ENCODE data around the gene MTMR12. TPM values are rescaled to one million over a fixed set of nuclear protein-coding genes. Genes with fewer than 3 reads are reported as not detected.

MTMR12 gene
- total RNA-seq, 4 donors from 2014 or later: 13.8 to 27.5 (median 17.4) TPM

- Histone ChIP-seq H3K4me1 (peaks cover 0 to 37% (median 5%) of the 10 kb centered on the region in 3 donors), H3K4me3 (no peak overlapping the region), H3K36me3 (no peaks in the 10 kb centered on the region), H3K9me3 (no peaks in the 10 kb centered on the region), H3K27me3 (no peaks in the 10 kb centered on the region), H3K27ac (peak overlapping the region in 2 of 4 donors; percentile 65 to 86)
- TF ChIP-seq POLR2A (IDR thresholded peaks at IDR 0.05) (no peak), CTCF (IDR thresholded peaks at IDR 0.05) (no peak)
- intact Hi-C loops (cut with DNase I): loop anchor here (5.0 kb wide), 1 partner anchor 100 kb away; no protein-coding TSS in a partner anchor
- no peak for DNase-seq
- WGBS, 2 donors: 79 to 83% methylated on average over 1 of the region's 1 CpG
These were observed 19.6 kb upstream of the MTMR12 start for GRCh38 chr5:32332361-32332760.

- WGBS, 2 donors: 40 to 51% methylated on average over 3 of the region's 3 CpGs
- peaks cover 0 to 37% (median 5%) of the 10 kb centered on the region in 3 donors for H3K4me1 ChIP-seq
- no peaks in the 10 kb centered on the region for H3K36me3 ChIP-seq
- no peaks in the 10 kb centered on the region for H3K27me3 ChIP-seq
- no peaks in the 10 kb centered on the region for H3K9me3 ChIP-seq
- H3K4me3 ChIP-seq: no peak overlapping the region
- TF ChIP-seq POLR2A (IDR thresholded peaks at IDR 0.05) (no peak), CTCF (IDR thresholded peaks at IDR 0.05) (no peak)
- peak overlapping the region in 3 of 4 donors; percentile 49 to 86 (median 65) for H3K27ac ChIP-seq
- intact Hi-C loops (cut with DNase I): loop anchor here (5.0 kb wide), 1 partner anchor 100 kb away; no protein-coding TSS in a partner anchor
- no peak for DNase-seq
These were observed 19.2 kb upstream of the MTMR12 start for GRCh38 chr5:32331935-32332274.

GRCh38 chr5:32331217-32331934 lies 18.6 kb upstream of the MTMR12 start:
- H3K4me1 ChIP-seq: peaks cover 0 to 37% (median 5%) of the 10 kb centered on the region in 3 donors
- DNase-seq: no peak
- TF ChIP-seq CTCF (IDR thresholded peaks at IDR 0.05) (no peak), POLR2A (IDR thresholded peaks at IDR 0.05) (no peak)
- no peaks in the 10 kb centered on the region for H3K9me3 ChIP-seq
- H3K27me3 ChIP-seq: no peaks in the 10 kb centered on the region
- no peak overlapping the region for H3K4me3 ChIP-seq
- H3K27ac ChIP-seq: peak overlapping the region in 3 of 4 donors; percentile 49 to 86 (median 65)
- WGBS, 2 donors: 35 to 50% methylated on average over 11 of the region's 11 CpGs
- intact Hi-C loops (cut with DNase I): loop anchor here (5.0 kb wide), 1 partner anchor 99 kb away; no protein-coding TSS in a partner anchor
- no peaks in the 10 kb centered on the region for H3K36me3 ChIP-seq

GRCh38 chr5:32330126-32330971 lies 17.6 kb upstream of the MTMR12 start:
- no peaks in the 10 kb centered on the region for H3K36me3 ChIP-seq
- peak overlapping the region; percentile 15 to 86 (median 57) for H3K27ac ChIP-seq
- intact Hi-C loops (cut with DNase I): loop anchor here (5.0 kb wide), 1 partner anchor 98 kb away; no protein-coding TSS in a partner anchor
- H3K9me3 ChIP-seq: no peaks in the 10 kb centered on the region
- DNase-seq: no peak
- no peak overlapping the region for H3K4me3 ChIP-seq
- TF ChIP-seq CTCF (IDR thresholded peaks at IDR 0.05): no peak
- TF ChIP-seq POLR2A (IDR thresholded peaks at IDR 0.05): no peak
- peaks cover 0 to 37% (median 5%) of the 10 kb centered on the region in 3 donors for H3K4me1 ChIP-seq
- 54 to 68% methylated on average over 7 to 10 of the region's 11 CpGs for WGBS, 2 donors
- H3K27me3 ChIP-seq: no peaks in the 10 kb centered on the region
